ENCODE results near the gene CTTNBP2. TPM values are rescaled to one million over a fixed set of nuclear protein-coding genes. Genes with fewer than 3 reads are reported as not detected.

The CTTNBP2 gene
- total and polyA plus RNA-seq, 2 of the 4 experiments (the other 2 are of a cell fraction) = 6.6 to 11.3 TPM

DNA sequence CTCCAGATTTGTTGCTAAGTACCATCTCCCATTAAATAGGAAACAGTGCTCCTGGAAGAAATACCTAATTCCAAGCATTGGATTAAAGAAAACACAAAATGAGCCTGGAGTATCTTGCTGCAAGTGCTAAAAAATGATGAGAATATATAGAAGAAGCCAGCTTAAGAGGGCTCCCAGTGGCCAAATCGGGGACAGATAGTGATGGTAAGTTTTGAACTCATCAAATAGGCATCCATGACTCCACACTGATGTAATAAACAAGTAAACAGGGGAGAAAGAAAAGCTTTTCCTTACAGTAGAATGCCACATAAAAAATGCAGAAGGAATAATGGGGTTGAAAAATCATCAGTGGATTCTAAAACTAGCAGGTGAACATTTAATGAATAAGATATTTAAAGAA is 72.4 kb downstream of the CTTNBP2 start:
- H2BK5ac ChIP-seq (ENCODE audit: low read depth, low read length, poor library complexity, severe bottlenecking) = no peak overlapping the region
- no peak overlapping the region for H2AFZ ChIP-seq (replicated peaks; ENCODE audit: low read length, poor library complexity)
- H2AK9ac ChIP-seq (replicated peaks; ENCODE audit: low read depth, low read length, poor library complexity) = no peak overlapping the region
- no TSS peak for BruUV-seq (replicated peaks)
- H3K4me1 ChIP-seq (ENCODE audit: control insufficient read depth, insufficient read depth, low read length) = no peaks in the 10 kb centered on the region
- no peaks in the 10 kb centered on the region for H4K20me1 ChIP-seq (ENCODE audit: insufficient read depth, low read length)
- dilution Hi-C loops (cut with HindIII; ENCODE audit: low sequenced_read_pairs, unreplicated experiment) = no loop called here
- H2BK20ac ChIP-seq (ENCODE audit: low read depth, low read length) = no peak overlapping the region
- no peak overlapping the region for H3K9ac ChIP-seq (ENCODE audit: low read depth, low read length)
- peaks cover 2% of the 10 kb centered on the region; the same call in 1 of the 2 replicates for H3K9me1 ChIP-seq (ENCODE audit: insufficient read depth, low read length)
- no peak overlapping the region for H2BK15ac ChIP-seq (ENCODE audit: low read depth, low read length)
- H3K18ac ChIP-seq (ENCODE audit: low read depth, low read length) = no peak overlapping the region
- H3K27me3 ChIP-seq (ENCODE audit: control insufficient read depth, insufficient read depth, low read length) = no peaks in the 10 kb centered on the region
- H4K5ac ChIP-seq (ENCODE audit: low read depth, low read length) = no peak overlapping the region
- no peak overlapping the region for H3K14ac ChIP-seq (replicated peaks; ENCODE audit: low read depth, low read length)
- H3K36me3 ChIP-seq (ENCODE audit: control insufficient read depth, insufficient read depth, low read length) = 0 out of 2 replicates have a peak, but pooled peaks cover 1% of the 10 kb centered on the region
- in situ Hi-C loops (cut with MboI; ENCODE audit: low sequenced_read_pairs) = no loop called here
- no peak overlapping the region for H3K56ac ChIP-seq (ENCODE audit: extremely low read depth, insufficient read depth, low read length)
- no peak overlapping the region for H4K8ac ChIP-seq (ENCODE audit: low read depth in 2 of 2, low read length in 2 of 2)
- no peak overlapping the region for H2AK5ac ChIP-seq (ENCODE audit: low read depth, low read length)
- DNase-seq = peak; percentile 3
- CTCF ChIA-PET = no interaction called here
- H3K79me1 ChIP-seq (ENCODE audit: low read depth in 1 of 2, low read length in 2 of 2) = peaks cover 0 to 8% of the 10 kb centered on the region in 2 experiments; a peak in 1 of 4 replicates
- POLR2A ChIA-PET (ENCODE audit: unreplicated experiment) = no interaction called here
- H3K9me3 ChIP-seq (ENCODE audit: control insufficient read depth, insufficient read depth, low read length) = no peaks in the 10 kb centered on the region
- no peak overlapping the region for H3K4ac ChIP-seq (ENCODE audit: low read depth, low read length)
- intact Hi-C loops (cut with micrococcal nuclease) = no loop called here
- no peak for ATAC-seq (ENCODE audit: low read depth)
- WGBS, 2 experiments (ENCODE audit: extremely low coverage in 2 of 2, insufficient read length in 1 of 2) = no CpG with 5 or more reads among the region's 1 CpG
- no peak overlapping the region for H2BK120ac ChIP-seq (ENCODE audit: low read depth, low read length)
- no peak overlapping the region for H3K23ac ChIP-seq (ENCODE audit: low read depth, low read length)
- H3K4me2 ChIP-seq (ENCODE audit: low read depth, low read length) = no peak overlapping the region
- TF ChIP-seq RCOR1 (IDR thresholded peaks at IDR 0.05; ENCODE audit: insufficient replicate concordance, low read length) = no peak
- no peak for TF ChIP-seq USF2 (IDR thresholded peaks at IDR 0.05; ENCODE audit: low read depth, low read length)
- no peak for TF ChIP-seq CHD1 (IDR thresholded peaks at IDR 0.05; ENCODE audit: low read depth, low read length)
- TF ChIP-seq NFE2L2 (IDR thresholded peaks at IDR 0.05; ENCODE audit: low read depth, low read length) = no peak
- no peak for TF ChIP-seq RFX5 (IDR thresholded peaks at IDR 0.05; ENCODE audit: low read depth, low read length)
- no peak for TF ChIP-seq CTCF (conservative IDR thresholded peaks at IDR 0.05; ENCODE audit: low read depth, low read length)
- TF ChIP-seq MXI1 (IDR thresholded peaks at IDR 0.05; ENCODE audit: borderline replicate concordance, low read depth, low read length) = no peak
- no peak for TF ChIP-seq MAZ (IDR thresholded peaks at IDR 0.05; ENCODE audit: borderline replicate concordance, low read depth, low read length)
- no peak for TF ChIP-seq CEBPB (IDR thresholded peaks at IDR 0.05; ENCODE audit: low read depth, low read length)
- no peak for TF ChIP-seq RAD21 (IDR thresholded peaks at IDR 0.05; ENCODE audit: low read length)
- no peak for TF ChIP-seq POLR2A (IDR thresholded peaks at IDR 0.05; ENCODE audit: low read depth, low read length)
- no peak for TF ChIP-seq SMC3 (IDR thresholded peaks at IDR 0.05; ENCODE audit: low read depth, low read length)
- TF ChIP-seq, protein P1, sequence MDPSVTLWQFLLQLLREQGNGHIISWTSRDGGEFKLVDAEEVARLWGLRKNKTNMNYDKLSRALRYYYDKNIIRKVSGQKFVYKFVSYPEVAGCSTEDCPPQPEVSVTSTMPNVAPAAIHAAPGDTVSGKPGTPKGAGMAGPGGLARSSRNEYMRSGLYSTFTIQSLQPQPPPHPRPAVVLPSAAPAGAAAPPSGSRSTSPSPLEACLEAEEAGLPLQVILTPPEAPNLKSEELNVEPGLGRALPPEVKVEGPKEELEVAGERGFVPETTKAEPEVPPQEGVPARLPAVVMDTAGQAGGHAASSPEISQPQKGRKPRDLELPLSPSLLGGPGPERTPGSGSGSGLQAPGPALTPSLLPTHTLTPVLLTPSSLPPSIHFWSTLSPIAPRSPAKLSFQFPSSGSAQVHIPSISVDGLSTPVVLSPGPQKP (IDR thresholded peaks at IDR 0.05; ENCODE audit: borderline replicate concordance, low read depth, low read length) = no peak
- no peak for TF ChIP-seq BHLHE40 (IDR thresholded peaks at IDR 0.05; ENCODE audit: low read depth, low read length)
- TF ChIP-seq MAFK (IDR thresholded peaks at IDR 0.05; ENCODE audit: low read depth, low read length) = no peak
- TF ChIP-seq FOS (IDR thresholded peaks at IDR 0.05; ENCODE audit: low read depth, low read length) = no peak
- H4K91ac ChIP-seq (ENCODE audit: insufficient read depth, low read depth, low read length) = no peak overlapping the region
- no peak overlapping the region for H3K27ac ChIP-seq (ENCODE audit: insufficient read depth, low read length)
- H3K4me3 ChIP-seq (ENCODE audit: insufficient read depth, low read depth, low read length) = no peak overlapping the region
